Smooth muscle cell (in vitro differentiated cells): ENCODE results near the gene EMP2. TPM values are rescaled to one million over a fixed set of nuclear protein-coding genes. Genes with fewer than 3 reads are reported as not detected.
A peak's percentile ranks its signal among the peaks of the same experiment; 100 is the strongest.

Experiments used
- DNase-seq: peaks from one replicate; lab custom pipeline; 2025; ENCODE audit not compliant: unreplicated experiment; lab: John Stamatoyannopoulos, UW
- H2AFZ ChIP-seq: fragments of 200-600 bp; sonication (generic); 2 replicates; pipeline ENCODE4 v1.6.0; 2016; ENCODE audit warnings: antibody characterized with exemption, low read depth, mild to moderate bottlenecking
- H3F3A ChIP-seq: fragments of 200-600 bp; sonication (generic); 2 replicates; pipeline ENCODE4 v1.6.0; 2017; ENCODE audit warnings: antibody characterized with exemption, low read depth
- H3K27ac ChIP-seq: fragments of 200-600 bp; sonication (generic); 2 replicates; pipeline ENCODE4 v1.5.1; 2016; ENCODE audit warnings: low read depth, mild to moderate bottlenecking
- H3K27me3 ChIP-seq: fragments of 200-600 bp; sonication (generic); 2 replicates; pipeline ENCODE4 v1.6.1; 2016; ENCODE audit warnings: low read depth, mild to moderate bottlenecking
- H3K36me3 ChIP-seq: fragments of 200-600 bp; sonication (generic); 2 replicates; pipeline ENCODE4 v1.5.1; 2016; ENCODE audit warnings: low read depth
- H3K4me1 ChIP-seq: fragments of 200-600 bp; sonication (generic); 2 replicates; pipeline ENCODE4 v1.5.1; 2016; ENCODE audit warnings: low read depth
- H3K4me2 ChIP-seq: fragments of 200-600 bp; sonication (generic); 2 replicates; pipeline ENCODE4 v1.6.0; 2016; ENCODE audit warnings: mild to moderate bottlenecking
- H3K4me3 ChIP-seq: fragments of 200-600 bp; sonication (generic); 2 replicates; pipeline ENCODE4 v1.5.1; 2016; ENCODE audit warnings: mild to moderate bottlenecking
- H3K79me2 ChIP-seq: fragments of 200-600 bp; sonication (generic); 2 replicates; pipeline ENCODE4 v1.6.0; 2016; ENCODE audit warnings: low read depth, mild to moderate bottlenecking
- H3K9ac ChIP-seq: fragments of 200-600 bp; sonication (generic); 2 replicates; pipeline ENCODE4 v1.6.0; 2016; ENCODE audit warnings: low read depth
- H3K9me3 ChIP-seq: fragments of 200-600 bp; sonication (generic); replicated peaks from 2 replicates; pipeline ENCODE4 v1.5.1; 2016; ENCODE audit warnings: low read depth
- H4K20me1 ChIP-seq: fragments of 200-600 bp; sonication (generic); 2 replicates; pipeline ENCODE4 v1.6.0; 2016; ENCODE audit warnings: low read depth
- CTCF ChIP-seq: fragments of 200-600 bp; sonication (generic); IDR thresholded peaks from 2 replicates; pipeline ENCODE4 v1.5.1; 2017; ENCODE audit warnings: borderline replicate concordance, mild to moderate bottlenecking, antibody characterized with exemption; ENCODE audit not compliant: insufficient read depth, poor library complexity, severe bottlenecking
- WGBS: methylation state at CpG from one replicate; pipeline ENCODE4 v1.1.7; 2016; ENCODE audit warnings: low lambda C conversion rate; 5-methylcytosine and 5-hydroxymethylcytosine counted together
- polyA plus RNA-seq: library from polyadenylated mRNA; unstranded; fragments of >200 nt; fragmentation: Nextera tagmentation; extraction: Ambion mirVana; gene quantifications from 2 replicates; pipeline ENCODE4 v1.2.1, GENCODE V29; 2016
- total RNA-seq: library from RNA; depleted of rRNA; stranded (reverse); fragments of >200 nt; gene quantifications from 2 replicates; pipeline ENCODE4 v1.2.3, GENCODE V29; 2014

The EMP2 gene
- total RNA-seq: 3.9 and 4.6 TPM in 2 replicates
- polyA plus RNA-seq: 20.7 and 23.8 TPM in 2 replicates

- Histone ChIP-seq H2AFZ (peak within 1 kb of the TSS; percentile 97), H3K4me1 (peaks cover 20% of the 10 kb centered on the region), H3F3A (peaks cover 5% of the 10 kb centered on the region), H3K27me3 (no peaks in the 10 kb centered on the region), H3K4me3 (peak within 1 kb of the TSS; percentile 65), H3K27ac (no peak within 1 kb of the TSS), H3K9ac (peak within 1 kb of the TSS; percentile 55), H4K20me1 (no peaks in the 10 kb centered on the region), H3K36me3 (no peaks in the 10 kb centered on the region), H3K79me2 (no peaks in the 10 kb centered on the region), H3K9me3 (no peaks in the 10 kb centered on the region), H3K4me2 (peak within 1 kb of the TSS; percentile 98)
- peak; percentile 37 for TF ChIP-seq CTCF
- WGBS: 1% methylated on average over 66 of the region's 91 CpGs
- peak; percentile 60 for DNase-seq
Measured at GRCh38 chr16:10579965-10580882, at the start of gene EMP2. TSS of gene EMP2 (minus strand) at chr16:10580598. CDS start at chr16:10547617, 32,981 bp downstream.

GRCh38 chr16:10629592-10629963 lies 49.2 kb upstream of the EMP2 start:
- Histone ChIP-seq H3K36me3 (no peaks in the 10 kb centered on the region), H2AFZ (no peak overlapping the region), H4K20me1 (no peaks in the 10 kb centered on the region), H3K27ac (no peak overlapping the region), H3K79me2 (no peaks in the 10 kb centered on the region), H3K4me1 (no peaks in the 10 kb centered on the region), H3K27me3 (peaks cover 4% of the 10 kb centered on the region), H3K9ac (no peak overlapping the region), H3K9me3 (no peaks in the 10 kb centered on the region), H3K4me2 (no peak overlapping the region), H3F3A (no peaks in the 10 kb centered on the region), H3K4me3 (no peak overlapping the region)
- TF ChIP-seq CTCF: no peak
- DNase-seq: no peak
- WGBS: 37% methylated on average over 6 of the region's 6 CpGs

- H3F3A ChIP-seq: no peaks in the 10 kb centered on the region
- H3K36me3 ChIP-seq: no peaks in the 10 kb centered on the region
- H3K4me2 ChIP-seq: no peak overlapping the region
- H3K9ac ChIP-seq: no peak overlapping the region
- no peak for TF ChIP-seq CTCF
- DNase-seq: no peak
- H2AFZ ChIP-seq: no peak overlapping the region
- no peaks in the 10 kb centered on the region for H3K9me3 ChIP-seq
- H3K4me3 ChIP-seq: no peak overlapping the region
- H3K4me1 ChIP-seq: no peaks in the 10 kb centered on the region
- no peak overlapping the region for H3K27ac ChIP-seq
- WGBS: 89% methylated on average over 12 of the region's 12 CpGs
- H3K79me2 ChIP-seq: no peaks in the 10 kb centered on the region
- H4K20me1 ChIP-seq: no peaks in the 10 kb centered on the region
- no peaks in the 10 kb centered on the region for H3K27me3 ChIP-seq
Measured at GRCh38 chr16:10625595-10626357, 45.4 kb upstream of the EMP2 start.
